AG08395 (cell line): ENCODE data around the gene TMEM170A.
"Not testable (repeated sequence)": the region's sequence is repeated elsewhere in the genome, so short reads cannot be mapped to it uniquely, and the experiment has no call there.

Experiments
- DNase-seq: peaks from one replicate; pipeline ENCODE4 v3.0.0; 2012; ENCODE audit warnings: mixed read lengths, low spot score

The TMEM170A gene

DNA sequence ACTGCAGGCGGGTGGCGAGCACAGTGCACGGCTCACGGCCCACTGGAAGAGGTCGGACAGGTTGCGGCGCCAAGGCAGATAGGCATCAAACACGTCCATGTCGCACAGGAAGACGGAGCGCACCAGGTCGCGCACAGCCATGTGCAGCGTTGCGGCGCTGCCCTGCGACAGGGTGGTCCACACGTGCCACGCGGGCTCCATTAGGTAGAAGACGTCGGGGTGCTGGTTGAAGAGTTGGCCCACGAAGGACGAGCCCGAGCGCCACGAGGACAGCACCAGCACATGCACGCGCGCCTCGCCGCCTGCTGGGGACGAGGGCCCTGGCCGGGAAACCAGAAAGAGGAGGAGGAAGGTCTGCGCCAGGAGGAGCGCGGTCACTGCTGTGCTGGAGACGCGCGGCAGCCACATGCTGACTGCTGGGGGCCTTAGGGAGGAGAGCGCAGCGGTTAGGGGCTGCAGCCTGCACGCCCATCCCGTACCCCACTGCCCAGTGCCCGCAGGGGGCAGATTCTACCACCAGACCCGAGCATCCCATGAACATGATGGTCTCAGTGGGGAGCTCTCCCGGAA lies 15.0 kb upstream of the TMEM170A start:
- DNase-seq, result no peak

DNA sequence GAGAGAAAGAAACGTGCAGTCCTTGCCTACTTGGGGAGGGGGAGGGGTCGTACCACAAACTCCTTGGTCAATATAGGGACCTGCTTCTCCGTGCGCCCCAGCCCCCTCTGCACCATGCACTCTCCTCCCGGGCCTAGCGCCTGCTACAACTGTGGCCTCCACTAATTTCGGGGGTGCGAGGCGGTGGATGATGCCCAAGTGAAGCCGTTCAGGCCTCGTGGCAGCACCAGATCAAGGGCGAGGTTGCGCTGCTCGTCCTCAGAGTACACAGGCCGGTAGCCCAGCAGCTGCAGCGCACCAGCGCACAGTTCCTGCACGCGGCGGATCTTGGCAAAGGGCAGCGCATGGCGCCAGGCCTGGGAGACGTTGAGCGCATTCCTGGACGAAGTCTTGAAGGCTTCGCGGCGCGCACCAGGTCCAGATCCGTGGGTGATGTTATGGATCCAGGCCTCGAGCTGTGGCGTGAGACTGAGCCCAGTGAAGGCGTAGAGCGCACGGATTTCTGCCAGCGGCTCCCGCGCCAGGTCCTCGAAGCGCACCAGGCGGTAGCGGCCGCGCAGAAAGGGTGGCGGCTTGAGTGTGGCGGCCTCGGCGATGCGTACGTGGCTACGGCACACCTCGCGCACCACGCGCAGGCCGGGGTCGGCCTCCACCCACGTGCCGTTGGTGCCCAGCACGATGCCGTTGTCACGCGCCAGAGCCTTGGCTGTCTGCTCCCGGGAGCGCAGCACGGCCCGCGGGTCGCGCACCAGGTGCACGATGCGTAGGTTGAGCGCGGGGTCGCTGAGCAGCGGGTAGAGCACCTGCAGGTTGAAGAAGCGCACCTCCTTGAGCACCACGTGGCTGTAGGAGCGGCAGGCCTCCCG lies 14.2 kb upstream of the TMEM170A start:
- no peak for DNase-seq

GRCh38 chr16:75477680-75478473 lies 13.4 kb upstream of the TMEM170A start:
- no peak for DNase-seq

DNA sequence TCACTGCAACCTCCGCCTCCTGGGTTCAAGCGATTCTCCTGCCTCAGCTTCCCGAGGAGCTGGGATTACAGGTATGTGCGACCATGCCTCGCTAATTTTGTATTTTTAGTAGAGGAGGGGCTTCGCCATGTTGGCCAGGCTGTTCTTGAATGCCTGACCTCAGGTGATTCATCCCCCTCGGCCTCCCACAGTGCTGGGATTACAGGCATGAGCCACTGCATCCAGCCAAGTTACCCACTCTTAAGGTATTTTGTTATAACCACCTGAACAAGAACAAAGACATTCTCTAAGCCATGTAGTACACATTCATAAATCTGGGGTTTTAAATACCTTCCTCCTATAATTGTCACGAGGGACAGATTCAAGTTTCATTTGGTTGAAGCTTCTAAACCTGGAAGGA lies 12.3 kb upstream of the TMEM170A start:
- no peak for DNase-seq

- DNase-seq, result no peak
Measured at GRCh38 chr16:75475420-75475847, 10.9 kb upstream of the TMEM170A start.

DNA sequence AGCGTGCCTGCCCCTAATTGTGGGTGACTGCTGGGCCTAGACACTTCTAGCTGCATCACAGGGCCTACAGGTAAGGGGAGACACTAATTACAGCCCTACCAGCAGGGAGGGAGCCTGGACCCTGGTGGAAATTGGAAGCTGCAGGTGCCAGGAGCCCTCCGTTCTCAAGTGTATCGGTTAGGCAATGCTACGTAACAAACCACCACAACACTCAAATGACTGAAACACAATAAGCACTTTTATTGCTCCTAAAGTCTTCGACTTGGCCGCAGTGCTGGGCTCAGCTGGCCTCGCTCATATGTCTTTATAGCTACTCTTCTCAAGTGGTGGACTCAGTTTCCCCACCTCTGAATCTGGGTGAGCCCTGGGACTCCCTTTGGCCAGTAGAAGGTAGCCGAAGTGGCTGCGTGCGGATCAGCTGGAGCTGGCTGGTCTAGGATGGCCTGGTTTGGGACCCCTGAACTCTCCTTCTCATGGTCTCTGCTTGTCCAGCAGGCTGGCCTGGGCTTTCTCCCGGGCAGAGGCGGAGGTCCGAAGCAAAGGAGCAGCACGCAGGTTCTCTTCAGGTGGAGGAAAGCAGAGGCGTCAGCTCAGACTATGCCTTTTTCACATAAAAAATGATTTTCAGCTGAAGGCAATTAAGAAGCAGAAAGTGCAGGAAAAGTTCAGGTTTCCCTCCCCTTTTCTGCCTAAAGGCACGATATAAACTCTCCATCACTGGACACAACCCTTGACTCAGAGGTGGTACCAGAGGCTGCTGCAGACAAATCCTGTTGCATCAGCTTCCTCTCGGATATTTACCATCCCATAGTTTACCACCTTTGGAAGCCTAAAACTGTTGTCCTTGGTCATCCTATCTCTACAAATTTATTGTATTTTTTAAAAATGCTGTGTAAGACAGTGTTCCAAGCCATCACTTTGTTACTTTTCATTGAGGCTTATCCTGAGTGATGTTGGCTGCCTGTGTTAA lies 8.7 kb upstream of the TMEM170A start:
- DNase-seq, result no peak

DNA sequence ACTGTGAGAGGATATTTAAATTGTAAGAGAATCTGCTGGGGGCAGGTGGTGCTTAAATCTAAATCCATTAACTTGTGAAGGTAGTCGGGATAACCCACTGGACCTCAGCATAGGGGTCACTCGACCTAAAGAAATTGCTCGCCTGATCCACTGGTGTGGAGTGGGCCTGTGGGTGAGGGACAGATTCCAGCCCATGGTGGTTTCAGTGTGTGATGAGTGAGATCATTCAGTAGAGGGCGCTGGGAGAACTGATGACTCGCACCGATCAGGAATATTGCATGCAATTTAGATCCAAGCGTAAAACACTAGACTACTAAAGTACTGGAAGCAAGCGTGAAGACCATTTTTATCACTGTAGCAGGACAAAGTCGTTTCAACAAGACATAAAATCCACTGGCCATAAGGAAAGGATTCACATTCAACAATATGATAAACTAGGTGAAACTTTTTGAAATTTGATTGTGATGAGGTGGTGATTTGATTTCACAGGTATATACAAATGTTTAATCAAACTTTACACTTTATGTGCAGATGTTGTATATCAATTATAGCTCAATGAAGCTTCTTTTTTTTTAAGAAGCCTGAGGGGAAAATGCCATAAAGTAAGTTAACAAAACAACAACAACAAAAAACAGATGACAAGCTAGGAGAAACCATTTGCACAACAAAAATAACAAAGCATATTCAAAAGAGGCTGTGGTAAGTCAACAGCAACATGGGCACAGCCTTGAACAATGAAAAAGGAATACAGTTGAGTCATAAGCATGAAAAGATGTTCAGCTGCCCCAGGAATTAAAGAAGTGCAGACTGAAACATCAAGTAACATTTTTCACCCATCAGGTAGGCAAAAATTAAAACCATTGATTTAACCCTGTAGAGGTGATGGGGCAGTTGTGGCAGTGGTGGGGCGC lies 7.5 kb upstream of the TMEM170A start:
- DNase-seq, result peak; percentile 89

DNA sequence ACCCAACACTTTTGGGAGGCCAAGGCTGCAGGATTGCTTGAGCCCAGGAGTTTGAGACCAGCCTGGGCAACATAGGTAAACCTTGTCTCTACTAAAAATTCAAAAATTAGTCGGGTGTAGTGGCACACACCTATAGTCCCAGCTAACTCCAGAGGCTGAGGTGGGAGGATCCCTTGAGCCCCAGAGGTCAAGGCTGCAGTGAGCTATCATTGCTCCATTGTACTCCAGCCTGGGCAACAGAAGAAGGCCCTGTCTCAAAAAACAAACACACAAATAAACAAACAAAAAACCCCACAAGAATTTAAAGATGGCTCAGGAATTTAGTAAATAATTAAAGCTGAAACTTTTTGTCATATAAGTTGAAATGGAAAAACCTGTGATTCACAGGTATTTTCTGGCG lies 2.3 kb upstream of the TMEM170A start:
- no peak for DNase-seq

GRCh38 chr16:75463389-75464121 lies 934 bp downstream of the TMEM170A start:
- DNase-seq, result not testable (repeated sequence)

- DNase-seq, result no peak
Measured at GRCh38 chr16:75462806-75463205, 1.7 kb downstream of the TMEM170A start.

- no peak for DNase-seq
Measured at GRCh38 chr16:75461575-75461974, 2.9 kb downstream of the TMEM170A start.

GRCh38 chr16:75460446-75460845 lies 4.0 kb downstream of the TMEM170A start:
- no peak for DNase-seq

DNA sequence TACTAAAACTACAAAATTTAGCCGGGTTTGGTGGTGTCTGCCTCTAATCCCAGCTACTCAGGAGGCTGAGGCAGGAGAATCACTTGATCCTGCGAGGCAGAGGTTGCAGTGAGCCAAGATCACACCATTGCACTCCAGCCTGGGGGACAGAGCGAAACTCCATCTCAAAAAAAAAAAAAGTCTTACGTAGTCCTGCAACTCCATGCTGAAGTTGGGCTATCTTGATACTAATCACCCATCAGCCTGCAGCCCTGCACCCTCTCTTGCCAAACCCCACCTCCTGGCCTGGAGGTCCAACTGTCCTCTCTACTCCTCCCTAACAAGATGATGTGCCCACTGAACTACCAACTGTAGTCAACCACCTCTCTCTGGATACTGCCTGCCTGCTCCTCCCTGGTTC lies 4.8 kb downstream of the TMEM170A start:
- DNase-seq, result no peak

- DNase-seq, result no peak
Measured at GRCh38 chr16:75458439-75458838, 6.0 kb downstream of the TMEM170A start.

- DNase-seq, result no peak
Measured at GRCh38 chr16:75458029-75458428, 6.5 kb downstream of the TMEM170A start.

GRCh38 chr16:75457485-75458021 lies 6.9 kb downstream of the TMEM170A start:
- no peak for DNase-seq

- DNase-seq, result no peak
Measured at GRCh38 chr16:75456971-75457370, 7.5 kb downstream of the TMEM170A start.

DNA sequence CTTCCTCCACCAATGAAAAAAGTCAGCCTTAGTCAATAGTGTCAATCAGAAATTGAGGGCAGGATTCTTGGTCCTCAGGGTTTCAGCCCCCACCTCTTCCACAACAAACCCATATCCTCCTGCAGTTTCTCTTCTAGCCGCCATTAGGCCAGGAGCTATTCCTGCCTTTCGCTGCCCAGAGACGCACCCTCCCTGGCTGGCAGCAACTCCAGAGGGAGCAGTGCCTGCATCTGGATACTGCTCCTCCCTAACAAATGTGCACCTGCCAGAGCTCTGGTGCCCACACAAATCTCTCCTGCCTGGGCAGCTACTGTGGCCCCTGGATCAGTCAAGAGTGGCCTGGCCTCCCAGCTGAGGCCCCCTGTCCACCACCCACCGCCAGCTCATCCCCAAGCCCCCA lies 8.0 kb downstream of the TMEM170A start:
- not testable (repeated sequence) for DNase-seq

DNA sequence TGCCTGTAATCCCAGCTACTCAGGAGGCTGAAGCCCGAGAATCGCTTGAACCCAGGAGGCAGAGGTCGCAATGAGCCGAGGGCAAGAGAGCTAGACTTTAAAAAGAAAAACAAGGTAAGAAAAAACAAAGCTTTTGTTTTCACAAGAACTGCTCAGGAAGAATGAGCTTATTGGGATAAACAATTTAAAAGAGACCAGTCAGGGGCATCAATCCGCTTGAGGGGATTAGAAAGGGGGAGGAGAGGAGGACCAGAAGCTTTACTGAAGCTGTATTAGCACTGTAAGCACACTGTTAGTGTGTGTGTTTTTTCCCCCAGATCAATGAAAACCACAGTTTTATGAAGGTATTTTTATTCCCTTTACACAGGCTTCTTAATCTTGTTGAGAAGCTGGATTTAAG lies 8.8 kb downstream of the TMEM170A start:
- no peak for DNase-seq
